ENCODE data around the gene CAPN13. TPM values are rescaled to one million over a fixed set of nuclear protein-coding genes. Genes with fewer than 3 reads are reported as not detected.

CAPN13 gene
- total RNA-seq, 4 donors from 2014 or later = not detected

DNA sequence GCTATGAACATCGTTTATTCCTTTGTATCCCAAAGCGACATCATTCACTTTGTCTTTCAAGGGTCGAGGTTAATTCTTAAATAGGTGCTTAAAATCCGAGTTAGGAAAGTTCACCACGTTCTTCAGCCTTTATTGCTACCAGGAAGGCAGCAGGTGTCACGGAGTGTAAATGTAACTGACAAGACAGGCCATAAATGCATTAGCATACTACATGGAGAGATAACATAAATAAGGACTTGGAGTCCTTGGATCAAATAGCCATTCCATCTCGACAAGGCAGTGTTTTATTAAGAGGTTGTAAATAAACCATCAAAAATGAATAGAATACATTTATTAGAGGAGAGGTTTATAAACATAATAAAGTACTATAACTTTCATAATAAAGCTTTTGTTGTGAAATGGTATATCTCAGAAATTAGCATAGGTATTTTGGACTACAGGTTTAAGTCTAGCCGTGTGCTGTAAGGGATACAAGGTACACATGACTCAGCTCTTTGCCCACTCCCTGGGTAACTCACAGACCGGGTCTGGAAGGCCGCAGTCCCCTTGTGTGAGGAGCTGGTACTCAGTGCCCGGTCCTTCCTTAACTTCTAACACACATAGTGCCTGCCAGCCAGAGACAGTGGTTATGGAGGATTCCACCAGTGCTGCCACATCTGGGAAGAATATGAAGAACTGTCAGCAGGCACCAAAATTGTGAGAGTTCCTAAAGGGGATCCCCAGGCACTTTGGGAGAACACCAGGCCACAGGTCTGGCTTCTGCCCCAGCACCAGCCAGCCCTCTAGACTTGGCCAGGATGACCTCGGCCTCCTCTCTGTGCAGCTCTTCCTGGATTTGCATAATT lies 29.4 kb downstream of the CAPN13 start:
- Histone ChIP-seq H3K36me3 (no peaks in the 10 kb centered on the region), H3K9me3 (no peaks in the 10 kb centered on the region), H3K27me3 (peaks cover 0 to 12% (median 0%) of the 10 kb centered on the region in 4 donors), H3K27ac (replicated peaks in 1 of 4) (no peak overlapping the region), H3K4me3 (no peak overlapping the region), H3K4me1 (no peaks in the 10 kb centered on the region)
- DNase-seq (ENCODE audit: extremely low spot score) = peak; percentile 39
- whole genome bisulfite sequencing = 77% methylated on average over 12 of the region's 12 CpGs
- TF ChIP-seq EP300 (IDR thresholded peaks at IDR 0.05) (no peak), POLR2AphosphoS5 (IDR thresholded peaks at IDR 0.05) (no peak), POLR2A (IDR thresholded peaks at IDR 0.05; ENCODE audit: low read depth) (no peak)
- TF ChIP-seq, protein P1, sequence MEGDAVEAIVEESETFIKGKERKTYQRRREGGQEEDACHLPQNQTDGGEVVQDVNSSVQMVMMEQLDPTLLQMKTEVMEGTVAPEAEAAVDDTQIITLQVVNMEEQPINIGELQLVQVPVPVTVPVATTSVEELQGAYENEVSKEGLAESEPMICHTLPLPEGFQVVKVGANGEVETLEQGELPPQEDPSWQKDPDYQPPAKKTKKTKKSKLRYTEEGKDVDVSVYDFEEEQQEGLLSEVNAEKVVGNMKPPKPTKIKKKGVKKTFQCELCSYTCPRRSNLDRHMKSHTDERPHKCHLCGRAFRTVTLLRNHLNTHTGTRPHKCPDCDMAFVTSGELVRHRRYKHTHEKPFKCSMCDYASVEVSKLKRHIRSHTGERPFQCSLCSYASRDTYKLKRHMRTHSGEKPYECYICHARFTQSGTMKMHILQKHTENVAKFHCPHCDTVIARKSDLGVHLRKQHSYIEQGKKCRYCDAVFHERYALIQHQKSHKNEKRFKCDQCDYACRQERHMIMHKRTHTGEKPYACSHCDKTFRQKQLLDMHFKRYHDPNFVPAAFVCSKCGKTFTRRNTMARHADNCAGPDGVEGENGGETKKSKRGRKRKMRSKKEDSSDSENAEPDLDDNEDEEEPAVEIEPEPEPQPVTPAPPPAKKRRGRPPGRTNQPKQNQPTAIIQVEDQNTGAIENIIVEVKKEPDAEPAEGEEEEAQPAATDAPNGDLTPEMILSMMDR (IDR thresholded peaks at IDR 0.05) = no peak
- intact Hi-C loops (cut with DNase I) = no loop called here

DNA sequence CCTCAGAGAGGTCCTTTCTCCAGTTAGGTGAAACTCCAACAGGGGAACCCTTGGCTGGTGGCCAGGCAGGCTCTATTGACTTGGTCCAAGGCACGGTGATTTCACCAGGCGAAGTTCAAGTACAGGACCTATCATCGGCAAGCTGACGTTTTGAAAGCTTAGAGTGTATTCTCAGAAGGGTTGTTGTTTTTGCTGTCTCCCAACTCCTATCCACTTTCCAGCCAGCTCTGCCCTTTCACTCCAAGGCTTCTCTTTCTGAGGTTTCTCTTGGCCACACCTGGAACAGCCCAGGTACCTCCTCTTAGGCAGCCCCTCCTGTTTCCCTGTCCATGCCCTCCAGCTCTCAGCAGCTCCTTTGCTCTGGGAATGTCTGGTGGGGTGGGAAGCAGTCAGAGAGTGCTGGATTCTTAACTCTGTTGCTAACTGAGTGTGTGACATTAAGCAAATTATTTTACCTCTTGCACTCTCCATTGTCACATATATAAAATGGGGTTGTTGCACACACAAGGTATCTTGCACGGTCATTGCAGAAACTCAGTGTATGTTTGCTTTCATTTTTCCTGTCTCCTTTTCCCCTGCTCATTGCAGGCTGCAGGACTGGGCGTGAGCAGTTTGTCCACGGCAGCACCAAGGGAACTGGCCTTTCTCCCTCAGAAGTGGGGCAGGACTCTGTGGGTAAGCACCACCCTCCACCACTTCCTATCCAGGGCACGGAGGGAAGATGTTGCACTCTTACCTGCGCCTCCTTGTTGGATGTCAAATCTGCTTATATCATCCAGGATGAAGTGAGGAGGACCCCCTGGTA lies 30.2 kb downstream of the CAPN13 start:
- no peak overlapping the region for H3K27ac ChIP-seq (replicated peaks in 1 of 4)
- 70% methylated on average over 9 of the region's 9 CpGs for WGBS
- no peak for TF ChIP-seq POLR2AphosphoS5 (IDR thresholded peaks at IDR 0.05)
- no peak for TF ChIP-seq EP300 (IDR thresholded peaks at IDR 0.05)
- TF ChIP-seq, protein P1 (IDR thresholded peaks at IDR 0.05) = no peak
- no peaks in the 10 kb centered on the region for H3K36me3 ChIP-seq
- DNase-seq (ENCODE audit: extremely low spot score) = peak; percentile 72
- peaks cover 0 to 16% (median 0%) of the 10 kb centered on the region in 4 donors for H3K27me3 ChIP-seq
- no peak overlapping the region for H3K4me3 ChIP-seq
- no peaks in the 10 kb centered on the region for H3K4me1 ChIP-seq
- intact Hi-C loops (cut with DNase I) = no loop called here
- H3K9me3 ChIP-seq = no peaks in the 10 kb centered on the region

DNA sequence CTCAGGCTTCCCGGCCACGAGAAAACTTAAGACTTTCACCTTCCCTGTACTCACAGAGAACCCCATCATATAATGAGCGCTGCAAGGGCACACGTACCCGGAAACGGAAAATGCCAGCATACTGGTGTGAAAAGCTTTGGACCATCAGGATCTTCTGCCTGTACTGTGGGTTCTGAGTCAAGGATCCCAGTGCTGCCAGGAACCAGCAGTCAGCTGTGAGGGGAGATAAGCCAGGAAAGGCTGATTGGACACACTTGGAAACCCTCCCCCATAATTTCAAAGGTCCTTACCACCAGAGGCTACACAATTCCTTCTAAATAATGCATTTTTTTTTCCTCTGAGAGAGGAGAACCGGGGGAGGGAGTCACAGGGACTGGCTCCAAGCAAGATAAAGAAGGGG lies 31.4 kb downstream of the CAPN13 start:
- 60% methylated on average over 7 of the region's 7 CpGs for WGBS
- H3K4me1 ChIP-seq = no peaks in the 10 kb centered on the region

DNA sequence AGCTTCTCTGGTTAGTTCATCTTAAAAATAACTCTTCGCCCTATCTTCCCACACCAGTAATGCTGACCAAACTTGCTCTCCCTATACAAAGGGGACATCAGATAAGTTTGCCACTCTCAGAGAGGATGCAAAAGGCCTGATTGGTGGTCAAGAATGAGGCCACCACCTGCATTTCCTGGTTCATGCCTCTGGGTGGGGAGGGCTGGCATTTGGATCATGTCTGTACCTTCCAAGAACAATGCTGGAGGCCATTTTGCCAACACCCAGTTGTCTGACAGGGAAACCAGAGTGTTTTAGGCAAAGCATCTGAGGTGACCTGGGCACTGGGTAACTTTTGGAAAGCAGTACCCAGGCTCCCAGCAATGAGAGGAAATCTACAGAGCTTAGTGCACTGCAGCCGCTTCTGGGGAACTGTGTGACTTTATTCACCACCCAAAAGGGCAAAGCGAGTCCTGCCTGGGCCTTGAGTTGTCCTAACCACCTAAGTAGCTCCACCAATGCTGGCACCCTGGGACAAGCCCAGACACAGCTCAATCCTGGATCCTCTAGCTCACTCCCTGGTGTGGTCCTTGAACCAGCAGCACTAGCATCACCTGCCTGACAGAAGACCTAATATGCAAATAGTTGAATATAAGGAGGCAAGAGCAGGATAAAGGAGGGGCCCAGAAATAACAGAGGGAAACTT lies 35.1 kb downstream of the CAPN13 start:
- no peak overlapping the region for H3K27ac ChIP-seq (replicated peaks in 1 of 4)
- TF ChIP-seq EP300 (IDR thresholded peaks at IDR 0.05) (no peak), POLR2A (IDR thresholded peaks at IDR 0.05; ENCODE audit: low read depth) (no peak), POLR2AphosphoS5 (IDR thresholded peaks at IDR 0.05) (no peak)
- TF ChIP-seq, protein P1 (IDR thresholded peaks at IDR 0.05) = no peak
- no peaks in the 10 kb centered on the region for H3K4me1 ChIP-seq
- no peaks in the 10 kb centered on the region for H3K36me3 ChIP-seq
- no peak overlapping the region for H3K4me3 ChIP-seq
- peak; percentile 66 for DNase-seq (ENCODE audit: extremely low spot score)
- 83% methylated on average over 3 of the region's 3 CpGs for WGBS
- H3K27me3 ChIP-seq = peaks cover 0 to 29% (median 0%) of the 10 kb centered on the region in 4 donors
- intact Hi-C loops (cut with DNase I) = no loop called here
- no peaks in the 10 kb centered on the region for H3K9me3 ChIP-seq

More for the DNA sequence above, 31.4 kb downstream of the CAPN13 start:
- H3K36me3 ChIP-seq = no peaks in the 10 kb centered on the region
- H3K27me3 ChIP-seq = peaks cover 0 to 20% (median 0%) of the 10 kb centered on the region in 4 donors
- TF ChIP-seq POLR2A (IDR thresholded peaks at IDR 0.05; ENCODE audit: low read depth) (no peak), EP300 (IDR thresholded peaks at IDR 0.05) (no peak), POLR2AphosphoS5 (IDR thresholded peaks at IDR 0.05) (no peak)
- TF ChIP-seq, protein P1 (IDR thresholded peaks at IDR 0.05) = no peak
- peak; percentile 82 for DNase-seq (ENCODE audit: extremely low spot score)
- H3K4me3 ChIP-seq = no peak overlapping the region
- H3K27ac ChIP-seq (replicated peaks in 1 of 4) = no peak overlapping the region
- intact Hi-C loops (cut with DNase I) = no loop called here
- H3K9me3 ChIP-seq = no peaks in the 10 kb centered on the region

All from esophagus muscularis mucosa (tissue), 4 donors.